Activated B cell treated with CpG ODN at 0.5 μM for 24 hours (primary cell): Measurements from ENCODE around the gene USF1. TPM values are rescaled to one million over a fixed set of nuclear protein-coding genes. Genes with fewer than 3 reads are reported as not detected.

Source experiments
- ATAC-seq: fragments of 200-7000 bp; cut with Tn5 transposase; one replicate; pipeline ENCODE4 v1.10.0; 2021; ENCODE audit warnings: low read depth, mild to moderate bottlenecking, moderate library complexity
- CTCF ChIA-PET: fragments of 350-600 bp; sonication (Branson Sonifier 250); formaldehyde crosslinking; loops from one replicate; lab custom pipeline; 2021; ENCODE audit warnings: antibody characterized with exemption; lab: Charles Lee
- POLR2A ChIA-PET: fragments of 350-600 bp; sonication (Branson Sonifier 250); formaldehyde crosslinking; loops from one replicate; lab custom pipeline; 2021; ENCODE audit warnings: antibody characterized with exemption; lab: Charles Lee
- DNase-seq: peaks from one replicate; pipeline ENCODE4 v3.0.0; 2022
- H3K27ac Mint-ChIP-seq: one replicate; pipeline ENCODE4 v1.8.0; 2020; ENCODE audit warnings: mixed read lengths
- H3K27me3 Mint-ChIP-seq: one replicate; pipeline ENCODE4 v1.8.0; 2021; ENCODE audit warnings: mixed read lengths
- H3K36me3 Mint-ChIP-seq: one replicate; pipeline ENCODE4 v1.8.0; 2021; ENCODE audit warnings: low read depth, mixed read lengths
- H3K4me1 Mint-ChIP-seq: one replicate; pipeline ENCODE4 v1.8.0; 2021; ENCODE audit warnings: mixed read lengths
- H3K4me3 Mint-ChIP-seq: one replicate; pipeline ENCODE4 v1.8.0; 2020; ENCODE audit warnings: mild to moderate bottlenecking, mixed read lengths
- H3K9me3 Mint-ChIP-seq: one replicate; pipeline ENCODE4 v1.8.0; 2020; ENCODE audit warnings: mixed read lengths
- CTCF ChIP-seq: fragments of 200-600 bp; IDR thresholded peaks from one replicate; pipeline ENCODE4 v1.8.0; 2022; ENCODE audit warnings: antibody characterized with exemption, mild to moderate bottlenecking
- intact Hi-C: fragments of 100-400 bp; cut with micrococcal nuclease; formaldehyde crosslinking; loops from one replicate; pipeline ENCODE4 v1.15.1; 2024
- total RNA-seq: library from RNA; stranded (reverse); gene quantifications from 2 replicates; pipeline ENCODE4 v1.2.3, GENCODE V29; 2022

The USF1 gene
- total RNA-seq, 1 donor from 2014 or later = 143 TPM

- POLR2A ChIA-PET = interaction anchor here (0.7 to 1.6 kb wide), 3 partner anchors 15 to 18 kb away, joined by 3 to 8 read pairs (median 3); partner anchors contain the start of gene ARHGAP30
- H3K4me3 Mint-ChIP-seq = no peak overlapping the region
- ATAC-seq (no peak), DNase-seq (no peak)
- CTCF ChIA-PET = no interaction called here
- intact Hi-C loops = no loop called here
- peaks cover 27% of the 10 kb centered on the region for H3K4me1 Mint-ChIP-seq
- TF ChIP-seq CTCF = no peak
- no peak overlapping the region for H3K27ac Mint-ChIP-seq
- H3K36me3 Mint-ChIP-seq = peaks cover 87% of the 10 kb centered on the region
- no peaks in the 10 kb centered on the region for H3K9me3 Mint-ChIP-seq
- no peaks in the 10 kb centered on the region for H3K27me3 Mint-ChIP-seq
These were observed 5.4 kb upstream of the USF1 start for GRCh38 chr1:161051219-161051618.

GRCh38 chr1:161048949-161049722 lies 3.4 kb upstream of the USF1 start:
- peak overlapping the region; percentile 100 for H3K27ac Mint-ChIP-seq
- no peaks in the 10 kb centered on the region for H3K27me3 Mint-ChIP-seq
- ATAC-seq = no peak
- peak overlapping the region; percentile 11 for H3K4me3 Mint-ChIP-seq
- POLR2A ChIA-PET = interaction anchor here (0.7 to 1.3 kb wide), 4 partner anchors 11 to 89 kb away, joined by 3 to 18 read pairs (median 4); partner anchors contain the start of gene TSTD1
- H3K4me1 Mint-ChIP-seq = peaks cover 41% of the 10 kb centered on the region
- CTCF ChIA-PET = no interaction called here
- no peak for TF ChIP-seq CTCF
- no peaks in the 10 kb centered on the region for H3K9me3 Mint-ChIP-seq
- no peak for DNase-seq
- intact Hi-C loops = loop anchor here (10.0 kb wide), 1 partner anchor 346 kb away; no protein-coding TSS in a partner anchor
- peaks cover 88% of the 10 kb centered on the region for H3K36me3 Mint-ChIP-seq

- TF ChIP-seq CTCF = no peak
- Mint-ChIP-seq H3K27me3 (no peaks in the 10 kb centered on the region), H3K9me3 (no peaks in the 10 kb centered on the region), H3K36me3 (peaks cover 83% of the 10 kb centered on the region), H3K4me3 (peak overlapping the region; percentile 95), H3K4me1 (peaks cover 51% of the 10 kb centered on the region), H3K27ac (peak overlapping the region; percentile 100)
- ATAC-seq = no peak
- POLR2A ChIA-PET = interaction anchor here (0.6 to 5.9 kb wide), 16 partner anchors 9 to 178 kb away, joined by 3 to 285 read pairs (median 22); partner anchors contain the start of genes ARHGAP30, DEDD, F11R and KLHDC9
- intact Hi-C loops = loop anchor here (10.0 kb wide), 1 partner anchor 347 kb away; no protein-coding TSS in a partner anchor
- DNase-seq = no peak
- CTCF ChIA-PET = interaction anchor here (2.0 to 4.5 kb wide), 3 partner anchors 22 to 50 kb away, joined by 7 to 37 read pairs (median 27); partner anchors contain the start of genes ARHGAP30 and KLHDC9
These were observed 2.0 kb upstream of the USF1 start for GRCh38 chr1:161047436-161048420.

- intact Hi-C loops = loop anchor here (1.0 to 10.0 kb wide), 5 partner anchors 8 to 784 kb away; partner anchors contain the start of genes DCAF8 and TSTD1
- DNase-seq (no peak), ATAC-seq (peak; percentile 32)
- peak overlapping the region; percentile 100 for H3K27ac Mint-ChIP-seq
- H3K27me3 Mint-ChIP-seq = no peaks in the 10 kb centered on the region
- peaks cover 84% of the 10 kb centered on the region for H3K36me3 Mint-ChIP-seq
- peak overlapping the region; percentile 95 for H3K4me3 Mint-ChIP-seq
- ChIA-PET POLR2A (interaction anchor here (0.6 to 5.9 kb wide), 26 partner anchors 8 to 659 kb away, joined by 3 to 285 read pairs (median 8); partner anchors contain the start of genes ARHGAP30, CD48, DEDD and F11R), CTCF (interaction anchor here (0.5 to 4.5 kb wide), 4 partner anchors 12 to 51 kb away, joined by 3 to 37 read pairs (median 17); partner anchors contain the start of genes ARHGAP30 and KLHDC9)
- H3K4me1 Mint-ChIP-seq = peaks cover 60% of the 10 kb centered on the region
- no peaks in the 10 kb centered on the region for H3K9me3 Mint-ChIP-seq
- no peak for TF ChIP-seq CTCF
These were observed 940 bp upstream of the USF1 start for GRCh38 chr1:161046605-161047228.
